NCI-H1105 treated with DMSO at 0.1 percent for 48 hours (cell line): ENCODE results near the gene FILIP1L.
A peak's percentile ranks its signal among the peaks of the same experiment; 100 is the strongest.
"Not testable (repeated sequence)": the region's sequence is repeated elsewhere in the genome, so short reads cannot be mapped to it uniquely, and the experiment has no call there.

Source experiments
- DNase-seq: peaks from one replicate; lab custom pipeline; 2025; lab: John Stamatoyannopoulos, UW

Gene FILIP1L

DNA sequence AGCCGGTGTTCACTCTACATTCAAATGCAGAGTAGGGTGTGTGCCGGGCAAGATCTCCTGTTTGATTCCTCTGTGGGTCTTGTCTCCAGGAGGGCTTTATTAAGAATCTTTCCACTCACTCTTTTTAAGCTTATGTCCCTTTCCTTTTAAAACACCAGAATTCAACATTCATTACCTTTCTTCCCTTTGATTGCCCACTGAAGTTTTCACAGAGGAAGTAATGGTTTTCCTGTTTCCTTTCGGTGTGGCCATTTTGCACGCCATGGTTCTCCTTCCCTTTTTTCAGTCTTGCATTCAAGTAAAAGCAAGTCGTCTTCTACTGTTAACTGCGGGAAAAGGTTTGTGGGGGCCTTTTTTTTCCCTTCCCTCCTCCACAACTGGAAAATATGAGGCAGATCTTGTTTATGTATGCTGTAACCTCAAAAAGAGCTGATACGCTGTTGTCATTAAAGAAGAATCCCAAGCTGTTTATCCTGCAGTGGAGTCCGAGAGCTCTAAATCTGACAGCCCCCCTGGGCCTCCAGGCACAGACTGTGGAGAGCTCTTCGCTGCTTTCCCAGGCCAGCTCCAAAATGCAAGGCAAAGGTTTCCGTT, 40.5 kb downstream of the FILIP1L start:
- no peak for DNase-seq

DNA sequence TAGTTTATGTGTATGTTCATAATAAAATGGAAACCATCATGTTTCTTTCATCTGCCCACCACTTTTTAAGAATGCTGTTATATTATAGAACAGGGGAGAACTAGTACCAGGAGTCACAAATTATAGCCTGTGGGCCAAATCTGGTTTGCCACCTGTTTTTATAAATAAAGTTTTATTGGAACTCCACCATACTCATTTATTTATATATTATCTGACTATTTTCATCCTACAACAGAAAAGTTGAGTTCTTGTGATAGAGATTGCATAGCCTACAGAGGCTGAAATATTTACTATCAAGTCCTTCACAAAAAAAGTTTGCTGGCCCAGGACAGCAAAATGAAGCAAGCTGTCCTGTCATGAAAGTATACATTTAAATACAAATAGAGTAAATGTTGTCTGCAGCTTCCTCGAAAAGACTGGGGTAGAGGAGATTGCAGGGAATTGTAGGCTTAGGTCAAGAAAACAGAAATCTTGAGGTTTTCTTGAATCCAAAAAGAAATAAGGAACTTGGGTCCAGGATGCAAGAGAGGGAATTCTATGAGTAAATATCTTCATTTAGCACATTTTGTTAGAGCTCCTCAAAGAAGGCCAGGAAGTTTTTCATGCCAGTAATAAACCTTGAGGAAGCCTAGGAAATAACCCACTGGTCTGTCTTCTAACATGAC, 41.1 kb downstream of the FILIP1L start:
- DNase-seq = no peak

DNA sequence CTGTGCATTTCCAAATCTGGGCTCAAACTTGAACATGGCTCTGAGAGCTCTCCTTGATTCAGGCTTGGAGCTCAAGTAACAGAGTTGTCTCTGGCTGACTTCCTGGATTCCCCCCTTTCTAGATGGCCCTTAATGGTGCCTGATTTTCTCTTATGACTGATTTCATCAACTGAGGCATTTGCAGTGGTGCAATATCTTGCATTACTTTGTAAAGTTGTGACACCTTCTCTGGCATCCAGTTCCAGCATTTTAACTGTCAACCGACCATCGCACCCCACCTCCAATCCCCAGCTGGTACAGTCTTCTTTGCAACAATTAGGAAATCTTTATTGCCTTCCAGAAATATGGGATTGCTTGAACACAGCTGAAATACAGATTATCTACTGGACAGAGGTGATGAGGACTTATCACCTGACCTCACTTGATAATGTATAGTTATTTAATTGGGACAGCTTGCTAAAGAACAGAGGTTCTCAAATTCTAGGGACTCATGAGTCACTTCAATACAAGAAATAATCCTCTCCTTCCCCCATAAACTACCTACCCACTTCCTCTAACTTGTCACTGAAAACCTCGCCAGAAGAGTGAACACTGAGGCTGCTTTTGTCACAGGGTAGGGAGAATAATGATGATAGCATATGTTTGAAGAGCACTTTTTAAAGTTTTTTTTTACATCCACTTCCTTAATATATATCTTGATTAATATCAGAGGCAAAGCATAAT, 41.8 kb downstream of the FILIP1L start:
- DNase-seq = no peak

DNA sequence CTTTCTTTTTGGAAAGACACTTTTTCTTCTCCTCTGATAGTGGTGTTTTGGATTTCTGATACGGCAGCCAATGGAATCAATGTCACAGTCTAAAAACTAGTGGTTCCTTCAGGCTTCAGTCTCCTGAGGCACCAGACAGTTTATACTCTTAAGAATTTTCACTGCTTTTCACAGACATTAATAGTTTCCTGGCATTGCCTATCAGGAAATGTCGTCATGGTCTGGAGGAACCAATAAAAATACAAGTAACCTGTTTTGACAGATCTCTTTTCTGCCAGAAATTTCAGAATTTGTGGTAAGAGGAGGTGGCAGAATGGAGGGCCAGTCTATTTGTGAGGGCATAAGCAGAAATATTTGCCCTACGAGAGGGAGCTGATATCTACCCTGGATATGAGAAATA, 44.8 kb downstream of the FILIP1L start:
- DNase-seq = no peak

DNA sequence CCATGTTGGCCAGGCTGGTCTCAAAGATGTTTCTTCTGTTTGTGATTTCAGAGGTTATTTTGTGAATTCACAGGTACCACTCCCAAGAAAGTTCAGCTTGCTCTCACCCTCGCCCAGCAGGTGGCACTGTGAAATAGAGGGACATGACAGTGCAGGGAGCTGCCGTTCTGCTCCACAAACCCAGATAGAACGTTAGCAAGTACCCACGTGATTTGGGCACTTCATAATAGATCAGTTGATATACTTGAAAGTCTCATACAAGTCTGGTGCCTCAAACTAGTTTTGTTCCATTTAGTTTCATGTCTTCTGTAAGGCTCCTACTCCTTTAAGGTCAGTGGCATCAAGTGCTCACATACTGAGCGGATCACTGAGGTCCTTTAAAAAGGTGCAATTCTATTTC, 45.5 kb downstream of the FILIP1L start:
- DNase-seq = peak; percentile 67

DNA sequence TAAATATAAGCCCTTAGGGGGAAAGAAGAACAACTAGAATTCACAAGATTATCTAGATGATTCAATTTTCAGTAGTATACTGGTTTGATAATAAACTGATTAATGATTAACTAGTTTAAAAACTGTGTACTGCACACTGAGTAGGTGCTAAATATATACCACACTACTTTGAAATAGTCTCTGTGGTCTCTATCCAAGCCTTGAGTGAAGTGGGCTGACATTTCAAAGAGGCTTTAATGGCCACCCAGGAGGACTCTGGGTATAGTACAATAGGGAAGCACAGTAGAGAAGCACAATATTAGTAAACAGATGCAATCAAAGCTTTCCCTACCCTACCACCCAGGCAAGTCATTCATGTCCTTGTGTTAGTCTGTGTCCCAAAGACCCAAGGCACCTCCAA, 46.7 kb downstream of the FILIP1L start:
- no peak for DNase-seq

DNA sequence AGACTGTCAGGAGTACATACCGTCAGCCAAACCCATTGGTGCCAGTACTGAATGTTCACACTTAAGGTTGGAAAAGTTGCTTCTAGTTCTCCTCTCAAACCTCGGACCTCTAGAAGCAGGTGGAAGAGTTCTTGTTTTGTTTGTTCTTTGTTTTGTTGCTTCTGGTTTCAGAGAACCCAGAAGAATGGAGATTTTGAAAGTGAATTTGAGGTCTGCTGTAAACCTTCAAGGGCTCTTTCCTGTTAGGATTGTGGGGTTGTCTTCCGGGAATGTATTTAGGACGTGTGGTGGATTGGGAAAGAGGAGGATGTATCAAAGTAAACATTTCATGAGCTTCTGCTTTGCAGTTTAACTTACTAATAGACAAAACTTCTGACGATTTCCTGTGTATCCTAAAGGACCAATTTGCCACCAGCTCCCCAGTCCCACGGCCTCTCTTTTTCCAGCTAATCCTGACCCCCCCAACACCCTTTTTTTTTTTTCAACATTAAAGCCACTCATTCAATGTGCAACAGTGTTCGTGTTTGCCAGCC, 50.3 kb downstream of the FILIP1L start:
- DNase-seq = no peak

DNA sequence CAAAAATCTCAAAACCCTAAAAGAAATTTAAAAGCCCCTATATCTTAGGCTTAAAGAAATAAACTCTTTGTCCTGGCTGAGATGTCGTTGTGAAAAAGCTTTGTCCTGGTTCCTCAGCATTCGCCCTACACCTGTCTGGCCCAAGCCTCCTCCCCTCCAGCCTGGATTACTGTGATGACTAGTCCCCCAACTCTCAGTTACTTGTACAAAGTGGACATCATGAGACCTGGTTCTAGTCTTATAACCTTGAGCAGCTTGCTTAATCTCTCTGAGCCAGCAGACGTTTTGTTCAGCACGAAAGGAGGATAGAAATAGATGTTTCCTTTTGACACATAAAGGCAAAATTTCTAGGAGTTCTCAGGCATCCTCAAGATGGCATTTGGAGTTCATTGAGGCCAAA, 51.6 kb downstream of the FILIP1L start:
- DNase-seq = no peak

DNA sequence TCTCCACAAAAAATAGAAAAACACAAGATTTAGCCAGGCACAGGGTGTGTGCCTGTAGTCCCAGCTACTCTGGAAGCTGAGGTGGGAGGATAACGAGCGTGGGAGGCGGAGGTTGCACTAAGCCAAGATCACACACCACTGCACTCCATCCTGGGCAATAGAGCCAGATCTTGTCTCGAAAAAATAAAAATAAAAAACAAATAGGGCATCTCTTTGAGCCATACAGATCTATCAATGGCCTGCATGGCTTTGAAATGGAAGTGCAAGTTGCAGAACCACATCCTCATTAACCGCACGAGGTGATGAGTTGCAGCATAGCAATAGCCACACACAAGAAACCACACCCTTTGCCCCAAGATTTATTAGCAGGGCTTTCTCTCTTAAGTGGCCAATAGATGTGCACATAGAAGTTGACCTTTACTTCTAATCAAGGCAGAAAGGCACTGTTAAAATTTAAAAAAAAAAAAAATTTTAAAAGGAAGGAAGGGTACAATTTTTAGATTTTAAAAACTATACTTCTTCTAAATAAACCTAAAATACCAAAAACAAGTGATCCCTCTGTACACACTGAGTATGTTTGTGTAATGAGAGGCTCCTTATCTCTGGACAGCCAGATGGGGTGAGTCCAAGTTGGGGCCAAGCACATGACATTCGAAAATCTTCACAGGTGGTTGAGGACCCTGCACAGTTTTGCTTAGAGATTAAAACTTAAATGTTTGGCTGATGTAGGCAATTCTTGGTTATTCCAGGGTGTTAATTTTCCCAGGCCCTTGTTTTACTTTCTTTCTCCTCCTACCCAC, 53.4 kb downstream of the FILIP1L start:
- DNase-seq = no peak

DNA sequence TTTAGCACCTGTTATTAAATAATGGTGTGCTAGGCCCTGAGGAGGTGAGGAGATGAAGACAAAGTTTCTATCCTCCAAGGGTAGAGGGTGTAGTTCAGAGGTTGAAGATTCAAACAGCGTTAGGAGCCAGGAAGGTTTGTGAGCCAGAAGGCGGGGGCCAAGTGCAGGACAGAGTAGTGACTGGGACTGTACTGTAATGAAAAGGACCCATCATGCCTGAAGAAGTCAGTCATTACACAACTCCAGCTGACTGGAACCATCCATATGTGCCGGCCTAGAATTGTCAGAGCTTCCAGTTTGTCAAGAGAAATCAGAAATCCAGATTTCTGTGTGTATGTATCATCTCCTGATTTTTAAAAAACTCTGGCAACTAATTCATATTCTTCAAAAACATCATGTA, 54.8 kb downstream of the FILIP1L start:
- no peak for DNase-seq

DNA sequence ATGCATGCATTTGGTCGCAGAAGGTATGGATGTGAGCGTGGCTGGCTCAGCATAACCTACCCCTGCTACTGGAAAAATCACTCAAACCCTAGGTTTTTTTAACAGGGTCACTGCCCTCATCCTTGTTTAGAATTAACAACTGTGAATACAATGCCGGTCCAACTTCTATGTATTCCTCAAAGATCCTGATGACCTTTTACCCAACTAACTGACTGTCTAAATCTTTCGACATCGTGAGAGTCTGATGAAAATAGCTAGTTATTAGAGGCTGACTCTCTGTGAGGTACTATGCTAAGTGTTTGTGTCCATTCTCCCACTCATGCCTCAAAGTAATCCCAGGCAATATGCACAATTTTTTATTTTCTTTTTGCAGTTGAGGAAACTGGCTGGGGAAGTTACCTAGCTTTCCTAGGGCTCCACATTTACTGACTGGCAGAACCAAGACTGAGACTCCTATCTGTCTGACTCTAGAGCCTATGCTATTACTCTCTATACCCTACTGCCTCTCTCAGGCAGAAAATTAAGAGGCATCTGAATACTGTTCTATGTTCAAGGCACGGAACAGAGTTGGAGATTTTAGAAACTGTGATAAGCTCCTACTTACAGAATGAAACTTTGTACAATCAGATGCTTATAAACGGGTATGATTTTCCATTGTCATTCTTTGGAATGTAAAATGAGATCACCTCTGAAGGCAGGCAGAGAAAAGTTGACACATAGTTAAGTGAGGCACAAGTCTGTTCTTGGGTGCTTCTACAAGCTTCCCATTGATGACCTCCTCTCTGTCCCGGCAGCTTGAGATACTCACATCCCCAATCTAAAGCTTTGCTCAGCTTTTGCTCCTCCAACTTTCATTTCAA, 56.4 kb downstream of the FILIP1L start:
- no peak for DNase-seq

DNA sequence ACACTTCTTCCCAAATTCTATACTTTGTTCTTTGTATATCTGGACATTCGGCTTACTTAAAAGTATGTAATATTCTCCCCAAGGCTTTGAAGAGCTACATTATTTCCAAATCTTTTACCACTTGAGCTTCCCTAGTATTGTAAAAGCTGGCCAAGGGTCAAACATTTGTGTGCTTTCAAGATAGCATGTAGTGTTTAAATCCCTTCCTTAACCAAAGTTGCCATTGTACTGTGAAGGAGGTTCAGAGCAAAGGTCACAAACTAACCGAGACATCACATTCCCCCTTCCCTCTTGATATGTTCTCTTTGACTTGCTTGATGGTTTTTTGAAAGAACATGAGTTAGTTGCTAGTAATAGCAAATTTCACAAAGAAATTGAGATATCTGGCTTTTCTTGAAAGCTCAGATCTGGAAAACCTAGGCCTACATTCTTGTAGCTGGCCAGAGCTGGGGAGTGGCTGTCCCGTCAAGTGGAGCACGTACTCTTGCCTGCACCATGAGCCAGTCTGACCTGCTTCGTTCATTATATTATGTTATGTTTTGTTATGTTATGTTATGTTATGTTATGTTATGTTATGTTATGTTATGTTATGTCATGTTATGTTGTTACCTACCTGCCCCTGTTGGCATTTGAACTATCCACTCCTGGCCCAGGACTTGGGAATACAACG, 60.2 kb downstream of the FILIP1L start:
- no peak for DNase-seq

DNA sequence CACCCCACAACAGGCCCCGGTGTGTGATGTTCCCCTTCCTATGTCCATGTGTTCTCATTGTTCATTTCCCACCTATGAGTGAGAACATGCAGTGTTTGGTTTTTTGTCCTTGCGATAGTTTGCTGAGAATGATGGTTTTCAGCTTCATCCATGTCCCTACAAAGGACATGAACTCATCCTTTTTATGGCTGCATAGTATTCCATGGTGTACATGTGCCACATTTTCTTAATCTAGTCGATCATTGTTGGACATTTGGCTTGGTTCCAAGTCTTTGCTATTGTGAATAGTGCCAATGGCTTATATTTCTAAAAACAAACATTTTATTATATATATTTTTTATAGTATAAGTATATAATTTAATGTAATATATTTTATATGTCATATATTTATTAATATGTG, 62.8 kb downstream of the FILIP1L start:
- not testable (repeated sequence) for DNase-seq

DNA sequence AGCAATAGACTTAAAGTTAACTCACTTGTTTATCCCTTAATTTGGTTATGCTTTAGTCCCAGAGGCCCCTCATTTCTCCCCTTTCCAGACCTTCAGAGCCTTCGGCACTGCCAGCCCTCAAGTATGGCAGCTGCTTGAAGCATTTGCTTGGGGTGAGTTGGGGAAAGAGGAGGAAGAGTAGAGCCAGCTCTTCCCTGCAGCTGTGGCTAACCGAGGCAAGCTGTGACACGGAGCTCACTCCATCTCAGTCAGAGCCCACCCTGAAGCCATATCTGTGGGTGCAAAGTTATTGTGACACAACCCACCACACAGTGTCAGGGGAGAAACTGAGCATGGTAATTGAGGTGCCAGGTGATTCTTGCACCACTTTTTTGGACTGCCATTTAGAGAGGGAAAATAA, 66.1 kb downstream of the FILIP1L start:
- no peak for DNase-seq

DNA sequence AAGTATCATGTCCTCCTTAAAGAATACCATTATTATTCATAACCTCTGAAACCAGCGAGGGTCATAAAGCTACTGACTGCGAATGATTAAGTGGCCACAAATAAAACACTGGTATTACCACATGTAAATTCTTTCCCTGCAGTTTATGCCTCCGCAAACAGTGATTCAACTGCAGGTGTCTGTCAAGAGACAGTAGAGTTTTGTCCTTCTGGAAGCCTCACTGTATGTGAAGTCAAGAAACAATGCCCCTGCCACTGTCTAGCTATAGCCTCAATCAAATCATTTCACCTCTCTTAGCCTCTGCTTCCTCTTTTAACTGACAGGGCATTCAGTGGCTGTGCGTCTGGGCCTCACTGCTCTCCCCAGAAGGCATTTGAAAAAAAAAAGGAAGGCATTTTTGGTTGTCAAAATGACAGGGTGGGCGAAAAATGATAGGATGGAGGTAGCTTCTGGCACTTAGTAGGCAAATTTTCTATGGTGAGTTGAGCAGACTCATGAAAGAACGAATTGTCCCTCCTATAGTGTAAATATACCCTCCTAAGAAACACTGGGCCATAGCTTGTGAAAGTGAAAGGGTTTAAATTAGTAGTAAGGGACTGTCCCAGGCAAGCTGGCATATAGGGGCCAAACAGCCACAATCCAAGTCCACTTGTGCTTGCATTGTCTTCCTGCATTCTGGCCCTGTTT, 66.7 kb downstream of the FILIP1L start:
- no peak for DNase-seq

DNA sequence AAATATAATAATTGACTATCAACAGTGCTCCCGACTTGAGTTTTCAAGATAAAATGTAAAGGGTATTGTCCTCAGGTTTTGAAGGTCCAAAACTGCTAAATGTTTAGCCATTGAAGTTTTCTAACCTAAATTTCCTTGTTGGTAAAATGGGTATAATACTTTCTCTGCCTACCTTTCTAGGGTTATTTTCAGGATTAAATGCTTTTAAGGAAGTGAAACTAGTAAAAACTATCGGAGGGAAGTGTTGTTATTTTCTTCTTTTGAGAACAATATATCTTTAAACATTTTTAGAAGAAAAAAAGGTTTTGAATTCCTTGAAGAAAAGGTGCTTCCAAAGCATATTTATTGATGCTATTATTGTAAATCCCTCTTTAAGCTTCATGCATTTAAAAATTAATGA, 67.3 kb downstream of the FILIP1L start:
- DNase-seq = no peak

DNA sequence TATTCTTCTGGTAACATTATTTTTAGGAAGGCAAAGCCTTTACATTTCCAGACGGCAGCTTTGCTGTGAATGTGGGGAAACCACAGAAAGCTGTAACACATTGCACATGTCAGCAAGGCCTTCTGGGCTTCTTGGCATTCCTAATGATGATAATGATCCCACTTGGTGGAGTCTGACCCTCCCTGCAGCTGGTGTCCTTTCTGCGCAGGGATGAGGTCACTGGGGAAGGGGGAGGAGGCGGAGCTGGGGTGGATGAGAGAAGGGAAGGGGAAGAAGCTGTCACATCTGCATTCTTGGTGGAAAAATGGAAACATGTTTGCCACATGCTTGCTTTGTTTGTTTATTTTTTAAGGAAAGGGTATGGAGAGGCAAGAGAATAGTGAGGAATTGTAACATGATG, 68.6 kb downstream of the FILIP1L start:
- no peak for DNase-seq

DNA sequence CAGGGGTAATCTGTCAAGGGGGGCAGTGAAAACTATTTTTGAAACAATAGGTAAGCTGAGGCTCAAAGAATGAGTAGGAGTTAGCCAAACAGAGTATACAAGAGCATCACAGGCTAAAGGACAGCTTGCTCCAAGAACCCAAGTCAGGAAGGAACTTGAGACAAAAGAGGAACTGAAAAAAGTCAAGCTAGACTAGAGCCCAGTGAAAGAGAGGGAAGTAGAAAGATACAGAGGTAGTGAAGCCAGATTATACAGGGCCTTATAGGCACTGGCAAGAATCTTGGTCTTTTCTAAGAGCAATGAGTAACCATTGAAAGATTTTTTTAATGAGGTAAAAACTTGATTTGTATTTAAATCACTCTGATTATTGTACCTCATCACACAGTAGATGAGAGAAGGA, 69.9 kb downstream of the FILIP1L start:
- no peak for DNase-seq

DNA sequence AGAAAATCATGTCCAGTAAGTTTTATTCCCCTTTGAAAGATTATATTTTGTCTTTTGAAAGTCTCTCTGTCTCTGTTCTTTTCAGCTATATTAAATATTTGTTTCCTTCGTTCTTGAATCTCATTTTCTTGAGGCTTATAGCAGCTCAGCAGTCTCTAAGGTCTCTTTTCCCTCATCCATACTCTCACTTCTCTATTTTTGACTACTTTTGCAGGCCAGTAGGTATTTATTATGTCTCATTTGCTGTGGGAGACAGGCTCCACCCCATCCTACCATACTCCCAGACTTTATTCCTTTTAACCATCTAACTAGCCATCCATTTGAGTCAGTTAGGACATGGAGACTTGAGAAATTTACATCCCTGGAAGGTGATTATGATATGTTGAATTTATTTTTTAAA, 71.0 kb downstream of the FILIP1L start:
- DNase-seq = no peak
